ENCODE data around the gene CDH13.

Gene CDH13

GRCh38 chr16:82915139-82915824 is 288.5 kb downstream of the CDH13 start:
- ATAC-seq: no peak
- TF ChIP-seq POU6F1 (CRISPR knock-in tag; IDR thresholded peaks at IDR 0.05; ENCODE audit: borderline replicate concordance, low read depth) (no peak), TSHZ2 (CRISPR knock-in tag; IDR thresholded peaks at IDR 0.05) (no peak), RARB (CRISPR knock-in tag; IDR thresholded peaks at IDR 0.05) (no peak), CREB5 (CRISPR knock-in tag; IDR thresholded peaks at IDR 0.05; ENCODE audit: low read depth) (no peak), ZFP3 (CRISPR knock-in tag; IDR thresholded peaks at IDR 0.05) (no peak), ZNF70 (CRISPR knock-in tag; IDR thresholded peaks at IDR 0.05) (no peak), OSR1 (CRISPR knock-in tag; IDR thresholded peaks at IDR 0.05) (no peak)

- ATAC-seq: no peak
- TF ChIP-seq CSRNP3 (CRISPR knock-in tag; IDR thresholded peaks at IDR 0.05) (no peak), GLIS3 (CRISPR knock-in tag; IDR thresholded peaks at IDR 0.05) (no peak)
These were observed 291.3 kb downstream of the CDH13 start for GRCh38 chr16:82917886-82918595.

GRCh38 chr16:82924075-82924854 is 297.5 kb downstream of the CDH13 start:
- no peak for ATAC-seq
- TF ChIP-seq BACH2 (CRISPR knock-in tag; IDR thresholded peaks at IDR 0.05; ENCODE audit: borderline replicate concordance) (no peak), CREB5 (CRISPR knock-in tag; IDR thresholded peaks at IDR 0.05; ENCODE audit: low read depth) (no peak), GLIS3 (CRISPR knock-in tag; IDR thresholded peaks at IDR 0.05) (no peak), ZC3H10 (CRISPR knock-in tag; IDR thresholded peaks at IDR 0.05) (no peak), PPARA (CRISPR knock-in tag; IDR thresholded peaks at IDR 0.05; ENCODE audit: borderline replicate concordance) (no peak), RARB (CRISPR knock-in tag; IDR thresholded peaks at IDR 0.05) (no peak), TCF4 (CRISPR knock-in tag; IDR thresholded peaks at IDR 0.05; ENCODE audit: borderline replicate concordance) (no peak), ISL1 (CRISPR knock-in tag; IDR thresholded peaks at IDR 0.05) (no peak), CSRNP3 (CRISPR knock-in tag; IDR thresholded peaks at IDR 0.05) (no peak), ZNF565 (CRISPR knock-in tag; conservative IDR thresholded peaks at IDR 0.05; ENCODE audit: low read depth) (no peak), CSDC2 (CRISPR knock-in tag; IDR thresholded peaks at IDR 0.05) (no peak), ESRRG (CRISPR knock-in tag; IDR thresholded peaks at IDR 0.05) (no peak), POU6F1 (CRISPR knock-in tag; IDR thresholded peaks at IDR 0.05; ENCODE audit: borderline replicate concordance, low read depth) (no peak), TOX (CRISPR knock-in tag; IDR thresholded peaks at IDR 0.05; ENCODE audit: borderline replicate concordance) (no peak), ZFP3 (CRISPR knock-in tag; IDR thresholded peaks at IDR 0.05) (no peak), ZNF8 (CRISPR knock-in tag; IDR thresholded peaks at IDR 0.05) (no peak), ZFP30 (CRISPR knock-in tag; IDR thresholded peaks at IDR 0.05) (no peak), ZNF70 (CRISPR knock-in tag; IDR thresholded peaks at IDR 0.05) (no peak)

Measured in SK-N-SH treated with all-trans-retinoic acid at 6 μM for 48 hours (cell line).